ENCODE results near the gene CNST. TPM values are rescaled to one million over a fixed set of nuclear protein-coding genes. Genes with fewer than 3 reads are reported as not detected.

CNST gene
- total and polyA plus RNA-seq, 9 donors: 8.7 to 31.2 (median 22.4) TPM

- TF ChIP-seq POLR2A (IDR thresholded peaks at IDR 0.05) (no peak), EP300 (IDR thresholded peaks at IDR 0.05) (no peak)
- TF ChIP-seq, protein P1, sequence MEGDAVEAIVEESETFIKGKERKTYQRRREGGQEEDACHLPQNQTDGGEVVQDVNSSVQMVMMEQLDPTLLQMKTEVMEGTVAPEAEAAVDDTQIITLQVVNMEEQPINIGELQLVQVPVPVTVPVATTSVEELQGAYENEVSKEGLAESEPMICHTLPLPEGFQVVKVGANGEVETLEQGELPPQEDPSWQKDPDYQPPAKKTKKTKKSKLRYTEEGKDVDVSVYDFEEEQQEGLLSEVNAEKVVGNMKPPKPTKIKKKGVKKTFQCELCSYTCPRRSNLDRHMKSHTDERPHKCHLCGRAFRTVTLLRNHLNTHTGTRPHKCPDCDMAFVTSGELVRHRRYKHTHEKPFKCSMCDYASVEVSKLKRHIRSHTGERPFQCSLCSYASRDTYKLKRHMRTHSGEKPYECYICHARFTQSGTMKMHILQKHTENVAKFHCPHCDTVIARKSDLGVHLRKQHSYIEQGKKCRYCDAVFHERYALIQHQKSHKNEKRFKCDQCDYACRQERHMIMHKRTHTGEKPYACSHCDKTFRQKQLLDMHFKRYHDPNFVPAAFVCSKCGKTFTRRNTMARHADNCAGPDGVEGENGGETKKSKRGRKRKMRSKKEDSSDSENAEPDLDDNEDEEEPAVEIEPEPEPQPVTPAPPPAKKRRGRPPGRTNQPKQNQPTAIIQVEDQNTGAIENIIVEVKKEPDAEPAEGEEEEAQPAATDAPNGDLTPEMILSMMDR (IDR thresholded peaks at IDR 0.05): no peak
- 91 to 96% (median 94%) methylated on average over 6 of the region's 6 CpGs for WGBS, 3 donors
- intact Hi-C loops (cut with DNase I): no loop called here
- Histone ChIP-seq H3K4me3 (no peak overlapping the region), H3K36me3 (no peaks in the 10 kb centered on the region), H3K9me3 (no peaks in the 10 kb centered on the region), H3K27ac (no peak overlapping the region), H3K27me3 (no peaks in the 10 kb centered on the region), H3K4me1 (ENCODE audit: insufficient read depth) (no peaks in the 10 kb centered on the region)
- DNase-seq: no peak
Observed at GRCh38 chr1:246669659-246670058, 103.4 kb downstream of the CNST start.

- H3K4me1 ChIP-seq (ENCODE audit: insufficient read depth): no peaks in the 10 kb centered on the region
- no peaks in the 10 kb centered on the region for H3K9me3 ChIP-seq
- no peak for DNase-seq
- TF ChIP-seq EP300 (IDR thresholded peaks at IDR 0.05) (no peak), POLR2A (IDR thresholded peaks at IDR 0.05) (no peak)
- TF ChIP-seq, protein P1 (IDR thresholded peaks at IDR 0.05): no peak
- intact Hi-C loops (cut with DNase I): no loop called here
- H3K27ac ChIP-seq: no peak overlapping the region
- H3K27me3 ChIP-seq: no peaks in the 10 kb centered on the region
- no peak overlapping the region for H3K4me3 ChIP-seq
- H3K36me3 ChIP-seq: no peaks in the 10 kb centered on the region
- WGBS, 3 donors: 85 to 92% (median 88%) methylated on average over 8 of the region's 8 CpGs
Observed at GRCh38 chr1:246674049-246674448, 107.8 kb downstream of the CNST start.

DNA sequence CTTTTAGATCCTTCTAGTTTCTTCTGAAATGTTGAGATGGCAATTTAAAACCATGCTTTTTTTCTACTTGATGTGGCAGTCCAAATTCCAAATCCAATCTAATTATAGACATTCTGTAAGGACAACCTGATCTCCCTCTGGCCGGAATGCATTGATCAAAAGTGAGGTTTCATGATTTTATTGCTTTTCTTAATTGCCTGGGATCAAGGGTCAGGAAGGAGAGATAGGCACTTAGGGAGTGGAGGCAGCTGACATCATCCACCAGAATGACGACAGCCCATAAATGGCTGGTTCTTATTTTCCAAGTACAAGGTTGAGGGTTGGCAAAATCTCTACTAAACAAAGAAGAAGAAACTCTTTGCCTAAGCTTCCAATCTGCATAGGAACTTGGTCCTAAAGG lies 111.6 kb downstream of the CNST start:
- TF ChIP-seq POLR2A (IDR thresholded peaks at IDR 0.05): no peak
- TF ChIP-seq, protein P1 (IDR thresholded peaks at IDR 0.05): no peak
- no peak for TF ChIP-seq EP300 (IDR thresholded peaks at IDR 0.05)
- Histone ChIP-seq H3K9me3 (no peaks in the 10 kb centered on the region), H3K36me3 (no peaks in the 10 kb centered on the region), H3K27ac (no peak overlapping the region), H3K4me1 (ENCODE audit: insufficient read depth) (peaks cover 2% of the 10 kb centered on the region), H3K4me3 (no peak overlapping the region), H3K27me3 (no peaks in the 10 kb centered on the region)
- DNase-seq: no peak
- intact Hi-C loops (cut with DNase I): no loop called here
- 60 to 65% (median 64%) methylated on average over 2 of the region's 2 CpGs for WGBS, 3 donors

- TF ChIP-seq EP300 (IDR thresholded peaks at IDR 0.05) (no peak), POLR2A (IDR thresholded peaks at IDR 0.05) (no peak)
- TF ChIP-seq, protein P1 (IDR thresholded peaks at IDR 0.05): no peak
- WGBS, 3 donors: 50 to 60% (median 59%) methylated on average over 18 of the region's 18 CpGs
- Histone ChIP-seq H3K27ac (no peak overlapping the region), H3K9me3 (no peaks in the 10 kb centered on the region), H3K27me3 (no peaks in the 10 kb centered on the region), H3K36me3 (no peaks in the 10 kb centered on the region), H3K4me3 (no peak overlapping the region), H3K4me1 (ENCODE audit: insufficient read depth) (peaks cover 2% of the 10 kb centered on the region)
- DNase-seq: no peak
- intact Hi-C loops (cut with DNase I): no loop called here
Observed at GRCh38 chr1:246678816-246679793, 112.8 kb downstream of the CNST start.
